GM13976 (cell line): ENCODE measurements around the gene RITA1.

Experiments used
- DNase-seq: peaks from one replicate; pipeline ENCODE4 v3.0.0; 2012; ENCODE audit warnings: low spot score
- in situ Hi-C: fragments of 300-500 bp; cut with MboI; formaldehyde crosslinking; loops from one replicate; pipeline ENCODE4 v1.12.0; 2022; ENCODE audit warnings: low sequenced_read_pairs, mixed read lengths, inconsistent platforms; ENCODE audit not compliant: unreplicated experiment
- TF ChIP-seq, protein P1 (sequence below): IDR thresholded peaks from 2 replicates; pipeline ENCODE4 v1.5.1; 2012; ENCODE audit warnings: borderline replicate concordance, mild to moderate bottlenecking; ENCODE audit not compliant: insufficient read depth; ENCODE audit errors: extremely low read depth, missing control alignments, control extremely low read depth

The RITA1 gene

DNA sequence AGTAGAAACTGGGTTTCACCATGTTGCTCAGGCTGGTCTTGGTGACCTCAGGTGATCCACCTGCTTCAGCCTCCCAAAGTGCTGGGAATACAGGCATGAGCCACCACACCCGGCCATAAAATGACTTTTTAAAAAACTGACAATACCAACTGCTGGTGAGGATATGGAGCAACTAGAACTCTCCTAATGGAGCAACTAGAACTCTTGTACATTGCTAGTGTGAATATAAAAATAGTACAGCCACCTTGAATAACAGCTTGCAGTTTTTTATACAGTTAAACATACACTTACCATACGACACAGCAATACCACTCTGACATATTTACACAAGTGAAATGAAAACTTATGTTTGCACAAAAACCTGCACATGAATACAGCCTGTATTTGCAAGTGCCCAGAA, 38.5 kb upstream of the RITA1 start:
- no peak for DNase-seq
- TF ChIP-seq, protein P1, sequence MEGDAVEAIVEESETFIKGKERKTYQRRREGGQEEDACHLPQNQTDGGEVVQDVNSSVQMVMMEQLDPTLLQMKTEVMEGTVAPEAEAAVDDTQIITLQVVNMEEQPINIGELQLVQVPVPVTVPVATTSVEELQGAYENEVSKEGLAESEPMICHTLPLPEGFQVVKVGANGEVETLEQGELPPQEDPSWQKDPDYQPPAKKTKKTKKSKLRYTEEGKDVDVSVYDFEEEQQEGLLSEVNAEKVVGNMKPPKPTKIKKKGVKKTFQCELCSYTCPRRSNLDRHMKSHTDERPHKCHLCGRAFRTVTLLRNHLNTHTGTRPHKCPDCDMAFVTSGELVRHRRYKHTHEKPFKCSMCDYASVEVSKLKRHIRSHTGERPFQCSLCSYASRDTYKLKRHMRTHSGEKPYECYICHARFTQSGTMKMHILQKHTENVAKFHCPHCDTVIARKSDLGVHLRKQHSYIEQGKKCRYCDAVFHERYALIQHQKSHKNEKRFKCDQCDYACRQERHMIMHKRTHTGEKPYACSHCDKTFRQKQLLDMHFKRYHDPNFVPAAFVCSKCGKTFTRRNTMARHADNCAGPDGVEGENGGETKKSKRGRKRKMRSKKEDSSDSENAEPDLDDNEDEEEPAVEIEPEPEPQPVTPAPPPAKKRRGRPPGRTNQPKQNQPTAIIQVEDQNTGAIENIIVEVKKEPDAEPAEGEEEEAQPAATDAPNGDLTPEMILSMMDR, result no peak

DNA sequence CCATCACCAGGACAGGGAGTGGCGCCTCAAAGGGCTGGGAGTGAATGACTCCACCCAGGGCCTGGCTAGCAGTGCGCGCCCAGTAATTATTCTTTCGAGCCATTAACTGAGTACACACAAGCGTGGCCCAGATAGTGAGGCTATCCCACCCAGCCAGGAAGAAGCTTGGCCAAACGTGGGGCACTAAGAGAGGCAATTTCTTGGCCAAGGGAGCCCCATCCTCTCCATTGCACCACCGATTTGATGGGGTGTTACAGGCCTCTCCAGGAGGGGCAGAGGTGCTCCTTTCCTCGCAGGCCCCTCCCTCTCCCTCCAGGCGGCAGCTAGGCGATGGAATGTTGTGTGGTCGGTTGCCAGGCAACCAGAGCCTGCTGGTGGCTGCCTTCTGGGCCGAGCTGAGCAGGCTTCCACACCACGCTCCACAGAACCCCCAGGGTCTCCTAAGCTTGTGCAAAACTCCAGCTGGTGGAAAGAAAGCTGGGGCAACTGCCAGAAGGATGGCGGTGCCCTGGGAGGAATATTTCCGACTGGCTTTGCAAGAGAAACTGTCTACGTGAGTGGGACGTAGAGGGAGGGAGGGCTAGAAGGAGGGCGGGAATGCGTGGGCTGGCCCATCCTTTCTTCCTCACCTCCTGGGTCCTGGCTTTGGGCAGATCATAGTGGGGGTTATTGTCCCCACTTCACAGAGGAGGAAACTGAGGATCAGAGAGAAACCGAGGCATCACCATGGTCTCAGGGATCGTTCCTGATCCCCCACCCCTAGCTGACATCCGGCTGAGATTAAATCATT, 36.0 kb upstream of the RITA1 start, which contains the start of gene CFAP73:
TSS of gene CFAP73 (plus strand) at position 364 of the 790 bp plus-strand sequence. CDS start at position 498, 134 bp downstream.
- TF ChIP-seq, protein P1, result no peak
- DNase-seq, result no peak
- in situ Hi-C loops, result loop anchor here (10.0 kb wide), 1 partner anchor 105 kb away; no protein-coding TSS in a partner anchor

More for the DNA sequence above, 38.5 kb upstream of the RITA1 start:
- in situ Hi-C loops, result no loop called here

DNA sequence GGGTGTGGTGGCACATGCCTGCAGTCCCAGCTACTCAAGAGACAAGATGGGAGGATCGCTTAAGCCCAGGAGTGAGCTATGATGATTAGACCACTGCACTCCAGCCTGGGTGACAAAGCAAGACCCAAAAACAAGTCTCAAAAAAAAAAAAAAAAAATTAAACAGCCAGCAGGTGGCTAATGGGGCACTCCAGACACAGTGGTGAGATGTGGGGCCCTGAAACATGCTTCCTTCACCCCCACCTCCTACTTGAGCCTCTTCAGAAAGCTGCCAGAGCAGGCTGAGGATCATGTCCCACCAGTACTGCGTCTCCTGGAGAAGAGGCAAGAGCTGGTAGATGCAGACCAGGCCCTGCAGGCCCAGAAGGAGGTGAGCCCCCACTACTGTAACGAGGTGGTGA, 33.9 kb upstream of the RITA1 start:
- in situ Hi-C loops, result loop anchor here (10.0 kb wide), 1 partner anchor 107 kb away; no protein-coding TSS in a partner anchor
- TF ChIP-seq, protein P1, result no peak
- no peak for DNase-seq

DNA sequence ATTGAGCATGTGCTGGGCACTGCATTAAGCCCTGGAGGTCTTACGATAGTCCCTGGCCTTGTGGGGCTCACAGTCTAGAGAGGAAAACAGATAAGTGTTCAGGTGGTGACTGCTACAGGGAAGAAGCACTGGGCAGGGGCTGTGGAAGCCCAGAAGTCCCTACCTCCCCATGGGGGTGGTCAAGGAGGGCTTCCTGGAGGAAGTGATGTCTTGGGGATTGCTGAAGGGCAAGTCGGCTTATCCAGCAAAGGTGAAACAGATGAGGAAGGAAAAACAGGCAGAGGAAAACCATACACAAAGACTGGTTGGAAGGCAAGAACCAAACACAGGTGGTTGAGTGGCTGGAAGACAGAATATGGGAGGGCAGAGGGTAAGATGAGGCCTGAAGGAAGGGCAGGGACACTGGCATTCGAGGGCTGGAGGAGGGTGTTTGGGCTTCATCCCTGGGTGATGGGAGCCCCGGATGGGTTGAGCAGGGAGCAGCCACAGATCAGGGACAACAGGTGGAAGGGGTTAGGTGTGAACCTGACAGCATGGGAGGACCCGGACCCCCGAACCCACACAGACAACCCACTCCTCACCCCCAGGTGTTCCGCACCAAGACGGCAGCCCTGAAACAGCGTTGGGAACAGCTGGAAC, 33.2 kb upstream of the RITA1 start:
- TF ChIP-seq, protein P1, result no peak
- in situ Hi-C loops, result loop anchor here (10.0 kb wide), 1 partner anchor 108 kb away; no protein-coding TSS in a partner anchor
- DNase-seq, result no peak

DNA sequence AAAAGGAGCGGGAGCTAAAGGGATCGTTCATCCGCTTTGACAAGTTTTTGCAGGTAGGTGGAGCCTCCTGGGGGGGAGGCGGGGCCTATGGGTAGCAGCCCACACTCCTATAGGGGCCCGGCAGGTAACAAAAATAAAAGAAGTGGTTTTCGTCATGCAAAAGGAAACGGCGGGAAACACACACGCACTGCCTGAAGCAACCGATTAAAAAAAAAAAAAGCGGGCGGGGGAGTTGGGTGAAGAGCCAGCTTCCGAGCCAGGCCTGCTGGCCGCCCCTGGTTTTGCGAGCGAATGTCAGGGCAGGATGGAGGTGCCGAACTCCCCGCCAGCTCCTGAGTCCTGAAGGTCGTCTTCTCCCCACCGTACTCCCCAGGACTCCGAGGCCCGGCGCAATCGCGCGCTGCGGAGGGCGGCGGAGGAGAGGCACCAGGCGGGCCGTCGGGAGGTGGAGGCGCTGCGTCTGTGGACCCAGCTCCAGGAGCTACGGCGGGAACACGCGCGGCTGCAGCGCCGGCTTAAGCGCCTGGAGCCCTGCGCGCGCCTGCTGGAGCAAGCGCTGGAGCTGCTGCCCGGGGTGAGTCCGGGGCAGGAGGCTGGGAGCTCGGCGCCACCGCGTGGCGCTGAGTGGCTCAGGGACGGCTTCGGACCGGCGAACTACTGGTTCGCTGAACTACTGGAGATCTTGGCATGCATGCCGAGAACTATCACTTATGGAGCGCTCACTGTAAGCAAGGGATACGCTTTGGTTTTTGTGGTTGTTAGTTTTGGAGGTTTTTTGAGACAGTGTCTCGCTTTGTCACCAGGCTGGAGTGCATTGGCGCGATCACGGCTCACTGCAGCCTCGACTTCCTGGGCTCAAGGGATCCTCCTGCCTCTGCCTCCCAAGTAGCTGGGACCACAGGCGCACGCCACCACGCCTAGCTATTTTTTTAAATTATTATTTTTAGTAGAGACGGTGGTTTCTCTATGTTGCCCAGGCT, 32.4 kb upstream of the RITA1 start:
- in situ Hi-C loops, result loop anchor here (10.0 kb wide), 1 partner anchor 108 kb away; no protein-coding TSS in a partner anchor
- TF ChIP-seq, protein P1, result peak; percentile 63
- peak; percentile 87 for DNase-seq
